Measurements from ENCODE around the gene TMBIM1. TPM values are rescaled to one million over a fixed set of nuclear protein-coding genes. Genes with fewer than 3 reads are reported as not detected.
"Not testable (repeated sequence)": the region's sequence is repeated elsewhere in the genome, so short reads cannot be mapped to it uniquely, and the experiment has no call there.

Gene TMBIM1
- total RNA-seq, 2 donors from 2014 or later = 97.4 to 121 TPM

GRCh38 chr2:218278531-218279360 is 13.6 kb downstream of the TMBIM1 start:
- H3K36me3 Mint-ChIP-seq (ENCODE audit: low read depth) = peaks cover 16% of the 10 kb centered on the region
- ATAC-seq = no peak
- H3K4me3 Mint-ChIP-seq = no peak overlapping the region
- H3K4me1 Mint-ChIP-seq = peaks cover 25% of the 10 kb centered on the region
- no peaks in the 10 kb centered on the region for H3K9me3 ChIP-seq (ENCODE audit: control insufficient read depth, low read length, poor library complexity, severe bottlenecking)
- H3K27me3 Mint-ChIP-seq = no peaks in the 10 kb centered on the region
- H3K27ac Mint-ChIP-seq = peak overlapping the region; percentile 8
- no peak for DNase-seq

GRCh38 chr2:218277921-218278320 is 14.4 kb downstream of the TMBIM1 start:
- Mint-ChIP-seq H3K36me3 (ENCODE audit: low read depth) (peaks cover 16% of the 10 kb centered on the region), H3K4me3 (no peak overlapping the region), H3K4me1 (peaks cover 22% of the 10 kb centered on the region), H3K27ac (peak overlapping the region; percentile 77), H3K27me3 (no peaks in the 10 kb centered on the region)
- no peak for ATAC-seq
- no peaks in the 10 kb centered on the region for H3K9me3 ChIP-seq (ENCODE audit: control insufficient read depth, low read length, poor library complexity, severe bottlenecking)
- no peak for DNase-seq

- no peak overlapping the region for H3K4me3 Mint-ChIP-seq
- H3K4me1 Mint-ChIP-seq = peaks cover 23% of the 10 kb centered on the region
- H3K36me3 Mint-ChIP-seq (ENCODE audit: low read depth) = peaks cover 16% of the 10 kb centered on the region
- H3K27ac Mint-ChIP-seq = peak overlapping the region; percentile 77
- DNase-seq = no peak
- H3K27me3 Mint-ChIP-seq = no peaks in the 10 kb centered on the region
- no peak for ATAC-seq
- no peaks in the 10 kb centered on the region for H3K9me3 ChIP-seq (ENCODE audit: control insufficient read depth, low read length, poor library complexity, severe bottlenecking)
These were observed 15.1 kb downstream of the TMBIM1 start for GRCh38 chr2:218276986-218277755.

DNA sequence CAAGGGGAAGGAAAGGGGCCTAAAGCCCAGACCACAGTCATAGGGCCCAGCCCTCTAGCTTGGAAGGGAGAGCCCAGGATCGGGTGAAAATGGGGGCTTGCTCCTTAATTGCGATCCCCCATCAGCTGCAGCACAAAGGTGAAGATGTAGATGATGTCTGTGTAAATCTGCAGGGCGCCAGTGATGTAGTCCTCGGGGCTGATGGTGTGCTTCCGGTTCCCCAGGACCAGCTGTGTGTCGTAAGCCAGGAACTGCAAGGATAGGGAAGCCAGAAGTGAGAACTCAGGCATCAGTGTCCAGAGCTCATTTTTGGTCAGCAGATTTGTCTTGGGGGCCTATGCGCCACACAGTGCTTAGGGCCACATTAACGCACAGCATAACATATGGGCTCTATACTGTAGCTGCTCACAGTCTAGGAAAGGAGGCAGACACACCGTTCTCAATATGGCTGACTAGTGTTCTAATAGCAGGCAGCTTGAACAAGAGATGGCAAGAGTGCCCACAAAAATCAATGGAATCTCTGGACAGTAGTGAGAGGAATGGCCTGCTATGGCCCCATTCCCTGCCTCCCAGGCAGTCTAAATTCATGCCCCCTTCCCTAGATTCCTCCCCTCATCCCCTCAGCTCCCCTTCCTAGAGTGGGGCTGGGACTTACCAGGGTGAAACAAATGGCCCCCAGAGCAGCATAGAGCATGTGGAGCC is 16.8 kb downstream of the TMBIM1 start:
- Mint-ChIP-seq H3K4me1 (peaks cover 33% of the 10 kb centered on the region), H3K27me3 (no peaks in the 10 kb centered on the region), H3K27ac (peak overlapping the region; percentile 77), H3K36me3 (ENCODE audit: low read depth) (peaks cover 13% of the 10 kb centered on the region), H3K4me3 (no peak overlapping the region)
- H3K9me3 ChIP-seq (ENCODE audit: control insufficient read depth, low read length, poor library complexity, severe bottlenecking) = no peaks in the 10 kb centered on the region
- no peak for DNase-seq
- no peak for ATAC-seq

- peak overlapping the region; percentile 53 for H3K27ac Mint-ChIP-seq
These were observed 17.7 kb downstream of the TMBIM1 start for GRCh38 chr2:218274586-218274985.

DNA sequence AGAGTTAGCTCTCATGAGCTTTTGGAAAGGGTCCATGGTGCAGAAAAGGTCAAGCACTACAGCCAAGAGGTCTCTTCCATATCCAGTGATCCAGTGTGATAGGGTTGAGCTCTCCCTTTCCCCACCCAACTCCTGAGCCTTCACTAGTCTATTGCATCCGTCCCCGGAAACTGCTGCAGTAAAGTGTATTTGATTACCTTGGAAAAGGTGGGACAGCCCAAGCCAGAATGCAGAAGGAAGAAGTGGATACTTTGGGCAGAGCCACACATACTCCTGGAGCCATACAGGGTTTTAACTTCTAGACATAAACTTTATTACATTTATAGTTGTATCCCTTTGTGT is 18.4 kb downstream of the TMBIM1 start:
- ATAC-seq (no peak), DNase-seq (no peak)
- no peaks in the 10 kb centered on the region for H3K9me3 ChIP-seq (ENCODE audit: control insufficient read depth, low read length, poor library complexity, severe bottlenecking)
- Mint-ChIP-seq H3K4me3 (no peak overlapping the region), H3K4me1 (peaks cover 36% of the 10 kb centered on the region), H3K36me3 (ENCODE audit: low read depth) (peaks cover 13% of the 10 kb centered on the region), H3K27me3 (no peaks in the 10 kb centered on the region), H3K27ac (peak overlapping the region; percentile 43)

More at GRCh38 chr2:218274586-218274985, 17.7 kb downstream of the TMBIM1 start:
- DNase-seq (no peak), ATAC-seq (no peak)
- Mint-ChIP-seq H3K27me3 (no peaks in the 10 kb centered on the region), H3K36me3 (ENCODE audit: low read depth) (peaks cover 13% of the 10 kb centered on the region), H3K4me1 (peaks cover 31% of the 10 kb centered on the region), H3K4me3 (no peak overlapping the region)
- no peaks in the 10 kb centered on the region for H3K9me3 ChIP-seq (ENCODE audit: control insufficient read depth, low read length, poor library complexity, severe bottlenecking)

DNA sequence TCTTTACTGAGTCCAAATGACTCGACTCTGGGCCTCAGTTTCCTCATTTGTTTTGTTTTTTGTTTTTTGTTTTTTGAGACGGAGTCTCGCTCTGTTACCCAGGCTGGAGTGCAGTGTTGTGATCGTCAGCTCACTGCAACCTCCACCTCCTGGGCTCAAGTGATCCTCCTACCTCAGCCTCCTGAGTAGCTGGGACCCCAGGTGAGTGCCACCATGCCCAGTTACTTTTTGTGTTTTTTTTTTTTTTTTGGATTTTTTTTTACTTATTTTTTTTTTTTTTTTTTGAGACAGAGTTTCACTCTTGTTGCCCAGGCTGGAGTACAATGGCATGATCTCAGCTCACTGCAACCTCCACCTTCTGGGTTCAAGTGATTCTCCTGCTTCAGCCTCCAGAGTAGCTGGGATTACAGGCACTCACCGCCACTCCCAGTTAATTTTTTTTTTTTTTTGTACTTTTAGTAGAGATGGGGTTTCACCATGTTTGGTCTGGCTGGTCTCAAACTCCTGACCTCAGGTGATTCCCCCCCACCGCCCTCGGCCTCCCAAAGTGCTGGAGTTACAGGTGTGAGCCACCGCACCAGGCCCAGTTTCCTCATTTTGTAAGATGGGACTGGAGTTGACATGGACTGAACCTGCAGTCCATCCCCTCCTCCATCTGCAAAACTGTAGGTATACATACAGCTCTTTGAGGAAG is 18.9 kb downstream of the TMBIM1 start:
- H3K4me1 Mint-ChIP-seq = peaks cover 36% of the 10 kb centered on the region
- not testable (repeated sequence) for DNase-seq

DNA sequence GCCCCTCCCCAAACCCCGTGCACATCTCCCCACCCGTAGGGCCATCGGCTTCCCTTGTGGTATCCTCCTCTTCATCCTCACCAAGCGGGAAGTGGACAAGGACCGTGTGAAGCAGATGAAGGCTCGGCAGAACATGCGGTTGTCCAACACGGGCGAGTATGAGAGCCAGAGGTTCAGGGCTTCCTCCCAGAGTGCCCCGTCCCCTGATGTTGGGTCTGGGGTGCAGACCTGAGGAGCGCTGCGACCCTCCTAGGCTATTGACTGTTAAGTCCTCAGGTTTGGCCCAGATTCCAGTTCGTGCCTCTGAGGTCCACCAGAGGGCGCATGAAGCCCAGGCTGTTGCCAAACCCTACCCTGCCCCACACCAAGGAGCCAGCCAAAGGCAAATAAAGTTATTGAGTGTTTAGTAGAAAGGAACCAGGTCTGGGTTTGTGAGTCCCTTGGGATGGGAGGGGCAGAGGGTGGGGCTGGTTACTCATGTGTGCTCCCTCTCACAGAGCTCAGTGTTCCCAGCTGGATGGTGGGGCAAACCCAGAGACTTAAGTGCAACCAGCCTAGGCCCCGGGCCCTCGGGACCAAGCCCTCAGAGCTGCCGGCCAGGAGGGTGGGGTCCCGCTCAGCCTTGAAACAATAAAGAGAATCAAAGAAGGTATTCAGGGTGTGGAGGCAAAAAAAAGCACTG is 19.6 kb downstream of the TMBIM1 start:
- DNase-seq (peak; percentile 54 to 69 (median 63)), ATAC-seq (peak; percentile 13)
- Mint-ChIP-seq H3K4me1 (peaks cover 36% of the 10 kb centered on the region), H3K36me3 (ENCODE audit: low read depth) (peaks cover 13% of the 10 kb centered on the region), H3K27ac (peak overlapping the region; percentile 90), H3K27me3 (no peaks in the 10 kb centered on the region), H3K4me3 (no peak overlapping the region)
- H3K9me3 ChIP-seq (ENCODE audit: control insufficient read depth, low read length, poor library complexity, severe bottlenecking) = no peaks in the 10 kb centered on the region

More for the DNA sequence above, 18.9 kb downstream of the TMBIM1 start:
- not testable (repeated sequence) for H3K9me3 ChIP-seq (ENCODE audit: control insufficient read depth, low read length, poor library complexity, severe bottlenecking); H3K27me3 Mint-ChIP-seq; H3K4me3 Mint-ChIP-seq; ATAC-seq
- peak overlapping the region; percentile 43 for H3K27ac Mint-ChIP-seq
- peaks cover 13% of the 10 kb centered on the region for H3K36me3 Mint-ChIP-seq (ENCODE audit: low read depth)

- H3K27me3 Mint-ChIP-seq = no peaks in the 10 kb centered on the region
- ATAC-seq = no peak
- no peaks in the 10 kb centered on the region for H3K9me3 ChIP-seq (ENCODE audit: control insufficient read depth, low read length, poor library complexity, severe bottlenecking)
- H3K36me3 Mint-ChIP-seq (ENCODE audit: low read depth) = peaks cover 7% of the 10 kb centered on the region
- peak overlapping the region; percentile 90 for H3K27ac Mint-ChIP-seq
- DNase-seq = no peak
- H3K4me1 Mint-ChIP-seq = peaks cover 38% of the 10 kb centered on the region
- H3K4me3 Mint-ChIP-seq = peak overlapping the region; percentile 95
These were observed 20.3 kb downstream of the TMBIM1 start for GRCh38 chr2:218271865-218272530.

- Mint-ChIP-seq H3K4me3 (peak overlapping the region; percentile 95), H3K36me3 (ENCODE audit: low read depth) (peaks cover 2% of the 10 kb centered on the region), H3K27ac (peak overlapping the region; percentile 90), H3K4me1 (peaks cover 40% of the 10 kb centered on the region), H3K27me3 (no peaks in the 10 kb centered on the region)
- ATAC-seq = no peak
- DNase-seq = no peak
- H3K9me3 ChIP-seq (ENCODE audit: control insufficient read depth, low read length, poor library complexity, severe bottlenecking) = no peaks in the 10 kb centered on the region
These were observed 20.9 kb downstream of the TMBIM1 start for GRCh38 chr2:218271487-218271797.

DNA sequence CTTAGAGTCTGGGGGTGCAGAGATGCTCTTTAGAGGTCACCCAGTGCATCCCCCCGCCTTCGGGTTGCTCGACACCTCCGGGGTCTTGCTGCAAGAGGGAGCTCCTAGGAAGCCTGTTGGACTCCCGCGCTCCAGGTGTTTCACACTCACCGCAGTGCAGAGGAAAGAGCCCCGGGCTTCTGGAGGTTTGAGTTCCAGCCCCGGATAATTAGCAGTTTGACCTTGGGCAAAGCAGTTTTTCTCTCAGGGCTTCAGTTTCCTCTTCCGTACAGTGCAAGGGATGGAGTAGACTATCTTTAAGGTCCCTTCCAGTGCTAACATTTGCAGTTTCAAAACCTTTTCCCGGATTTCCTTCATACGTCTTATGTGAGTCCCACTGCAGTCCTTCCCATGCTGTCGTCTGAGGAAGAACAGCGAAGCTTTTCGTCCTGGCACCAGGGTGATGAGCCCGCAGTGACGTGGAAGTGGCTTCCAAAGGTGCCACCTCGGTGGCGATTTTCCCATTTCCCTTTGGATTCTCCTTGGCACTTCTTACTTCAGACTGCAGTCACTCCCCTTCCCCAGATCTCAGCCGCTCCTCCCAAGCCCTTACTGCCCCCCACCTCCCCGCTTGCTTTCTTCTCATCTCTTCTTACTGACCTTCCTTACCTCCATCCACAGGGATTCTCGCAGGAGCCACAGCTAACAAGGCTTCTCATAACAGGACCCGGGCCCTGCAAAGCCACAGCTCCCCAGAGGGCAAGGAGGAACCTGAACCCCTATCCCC is 21.4 kb downstream of the TMBIM1 start:
- Mint-ChIP-seq H3K27ac (peak overlapping the region; percentile 90), H3K4me3 (peak overlapping the region; percentile 95), H3K27me3 (no peaks in the 10 kb centered on the region), H3K4me1 (peaks cover 41% of the 10 kb centered on the region), H3K36me3 (ENCODE audit: low read depth) (peaks cover 2% of the 10 kb centered on the region)
- no peaks in the 10 kb centered on the region for H3K9me3 ChIP-seq (ENCODE audit: control insufficient read depth, low read length, poor library complexity, severe bottlenecking)
- ATAC-seq (no peak), DNase-seq (no peak)
